NCI-H2227 treated with DMSO at 0.1 percent for 48 hours (cell line): Measurements from ENCODE around the gene ERICH2.

Source experiments
- DNase-seq: peaks from one replicate; lab custom pipeline; 2025; lab: John Stamatoyannopoulos, UW

ERICH2 gene

GRCh38 chr2:170763232-170763631 lies 6.9 kb upstream of the ERICH2 start:
- no peak for DNase-seq

- no peak for DNase-seq
Observed at GRCh38 chr2:170764880-170765261, 5.3 kb upstream of the ERICH2 start.

- DNase-seq, result no peak
Observed at GRCh38 chr2:170766693-170767092, 3.5 kb upstream of the ERICH2 start.

- DNase-seq, result peak; percentile 94
Observed at GRCh38 chr2:170770606-170771420, 635 bp downstream of the ERICH2 start.

- no peak for DNase-seq
Observed at GRCh38 chr2:170771421-170771937, 1.3 kb downstream of the ERICH2 start.

GRCh38 chr2:170772295-170772694 lies 2.1 kb downstream of the ERICH2 start:
- DNase-seq, result no peak

- no peak for DNase-seq
Observed at GRCh38 chr2:170774074-170774473, 3.9 kb downstream of the ERICH2 start.

- DNase-seq, result no peak
Observed at GRCh38 chr2:170778900-170779299, 8.7 kb downstream of the ERICH2 start.

GRCh38 chr2:170779304-170779703 lies 9.1 kb downstream of the ERICH2 start:
- DNase-seq, result no peak

GRCh38 chr2:170782673-170783072 lies 12.5 kb downstream of the ERICH2 start:
- no peak for DNase-seq

- DNase-seq, result no peak
Observed at GRCh38 chr2:170783549-170783948, 13.4 kb downstream of the ERICH2 start.

GRCh38 chr2:170798996-170799395 lies 28.8 kb downstream of the ERICH2 start:
- no peak for DNase-seq

GRCh38 chr2:170806548-170806947 lies 36.4 kb downstream of the ERICH2 start:
- no peak for DNase-seq

- DNase-seq, result peak; percentile 92
Observed at GRCh38 chr2:170812710-170813600, 42.8 kb downstream of the ERICH2 start.

GRCh38 chr2:170813611-170814532 lies 43.7 kb downstream of the ERICH2 start:
- peak; percentile 91 for DNase-seq

- DNase-seq, result peak; percentile 66
Observed at GRCh38 chr2:170814533-170815230, 44.5 kb downstream of the ERICH2 start.

- no peak for DNase-seq
Observed at GRCh38 chr2:170815311-170815710, 45.1 kb downstream of the ERICH2 start.

- DNase-seq, result peak; percentile 94
Observed at GRCh38 chr2:170815746-170816503, 45.7 kb downstream of the ERICH2 start.

GRCh38 chr2:170816504-170817092 lies 46.4 kb downstream of the ERICH2 start, which contains the start of gene GAD1:
GAD1 (plus strand) TSS chr2:170816887; CDS start chr2:170818592, 1,705 bp downstream.
- DNase-seq, result peak; percentile 87
